ENCODE results near the gene RPL29. TPM values are rescaled to one million over a fixed set of nuclear protein-coding genes. Genes with fewer than 3 reads are reported as not detected.

RPL29 gene
- total and polyA plus RNA-seq, 8 donors = 643 to 1,829 (median 1,063) TPM

DNA sequence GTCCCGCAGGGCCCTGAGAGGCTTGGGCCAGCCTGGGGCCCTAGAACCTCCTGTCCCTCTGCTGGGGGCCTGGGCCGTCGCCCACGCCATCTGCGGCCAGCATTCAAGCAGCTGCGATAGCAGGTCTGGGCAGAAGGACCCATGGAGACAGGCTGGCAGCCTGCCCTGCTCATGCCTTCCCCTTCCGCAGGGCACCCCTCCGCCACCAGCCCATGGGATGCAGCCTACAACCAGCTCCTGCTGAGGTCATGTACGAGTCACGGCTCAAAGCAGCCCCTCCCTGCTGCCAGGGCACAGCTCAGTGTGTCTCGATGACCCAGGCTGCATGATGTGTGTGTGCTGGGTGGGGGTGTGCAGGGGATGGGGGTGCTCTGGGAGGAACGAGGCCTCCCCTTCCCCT lies 32.9 kb upstream of the RPL29 start:
- Histone ChIP-seq H3K4me3 (no peak overlapping the region), H3K36me3 (no peaks in the 10 kb centered on the region), H3K27ac (no peak overlapping the region), H3K27me3 (no peaks in the 10 kb centered on the region), H3K9me3 (no peaks in the 10 kb centered on the region), H3K4me1 (no peaks in the 10 kb centered on the region)
- intact Hi-C loops (cut with DNase I) = no loop called here
- DNase-seq (peak in 1 of 6 donors; percentile 32), FAIRE-seq (no peak), ATAC-seq (peak in 1 of 4 donors; percentile 45)
- 69 to 71% methylated on average over 12 of the region's 12 CpGs for WGBS, 2 donors
- TF ChIP-seq, protein P1, sequence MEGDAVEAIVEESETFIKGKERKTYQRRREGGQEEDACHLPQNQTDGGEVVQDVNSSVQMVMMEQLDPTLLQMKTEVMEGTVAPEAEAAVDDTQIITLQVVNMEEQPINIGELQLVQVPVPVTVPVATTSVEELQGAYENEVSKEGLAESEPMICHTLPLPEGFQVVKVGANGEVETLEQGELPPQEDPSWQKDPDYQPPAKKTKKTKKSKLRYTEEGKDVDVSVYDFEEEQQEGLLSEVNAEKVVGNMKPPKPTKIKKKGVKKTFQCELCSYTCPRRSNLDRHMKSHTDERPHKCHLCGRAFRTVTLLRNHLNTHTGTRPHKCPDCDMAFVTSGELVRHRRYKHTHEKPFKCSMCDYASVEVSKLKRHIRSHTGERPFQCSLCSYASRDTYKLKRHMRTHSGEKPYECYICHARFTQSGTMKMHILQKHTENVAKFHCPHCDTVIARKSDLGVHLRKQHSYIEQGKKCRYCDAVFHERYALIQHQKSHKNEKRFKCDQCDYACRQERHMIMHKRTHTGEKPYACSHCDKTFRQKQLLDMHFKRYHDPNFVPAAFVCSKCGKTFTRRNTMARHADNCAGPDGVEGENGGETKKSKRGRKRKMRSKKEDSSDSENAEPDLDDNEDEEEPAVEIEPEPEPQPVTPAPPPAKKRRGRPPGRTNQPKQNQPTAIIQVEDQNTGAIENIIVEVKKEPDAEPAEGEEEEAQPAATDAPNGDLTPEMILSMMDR (IDR thresholded peaks at IDR 0.05) = no peak

DNA sequence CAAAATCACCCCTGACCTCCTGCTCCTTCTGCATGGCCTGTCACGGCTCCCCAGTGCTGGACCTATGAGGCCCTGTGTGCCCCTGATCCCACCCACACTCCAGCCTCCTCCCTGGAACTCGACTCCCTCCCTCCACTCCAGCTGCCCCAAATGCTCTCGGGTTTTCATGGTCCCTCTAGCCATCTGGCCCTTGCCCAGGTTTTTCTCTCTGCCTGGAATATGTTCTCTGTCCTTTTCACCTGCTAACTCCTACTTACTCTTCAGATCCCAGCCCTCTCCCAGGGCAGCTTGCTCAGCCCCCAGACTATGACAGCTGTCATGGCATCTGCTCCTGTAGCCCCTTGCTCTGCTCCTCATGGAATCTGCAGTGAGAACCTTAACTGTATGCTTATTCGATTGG lies 30.3 kb upstream of the RPL29 start:
- H3K4me3 ChIP-seq = no peak overlapping the region
- no peak overlapping the region for H3K27ac ChIP-seq
- no peaks in the 10 kb centered on the region for H3K27me3 ChIP-seq
- DNase-seq = no peak
- H3K9me3 ChIP-seq = no peaks in the 10 kb centered on the region
- TF ChIP-seq, protein P1 (IDR thresholded peaks at IDR 0.05) = no peak
- WGBS, 2 donors = 66 to 68% methylated on average over 4 of the region's 4 CpGs
- ATAC-seq = no peak
- FAIRE-seq = no peak
- intact Hi-C loops (cut with DNase I) = no loop called here
- H3K36me3 ChIP-seq = no peaks in the 10 kb centered on the region
- H3K4me1 ChIP-seq = no peaks in the 10 kb centered on the region

DNA sequence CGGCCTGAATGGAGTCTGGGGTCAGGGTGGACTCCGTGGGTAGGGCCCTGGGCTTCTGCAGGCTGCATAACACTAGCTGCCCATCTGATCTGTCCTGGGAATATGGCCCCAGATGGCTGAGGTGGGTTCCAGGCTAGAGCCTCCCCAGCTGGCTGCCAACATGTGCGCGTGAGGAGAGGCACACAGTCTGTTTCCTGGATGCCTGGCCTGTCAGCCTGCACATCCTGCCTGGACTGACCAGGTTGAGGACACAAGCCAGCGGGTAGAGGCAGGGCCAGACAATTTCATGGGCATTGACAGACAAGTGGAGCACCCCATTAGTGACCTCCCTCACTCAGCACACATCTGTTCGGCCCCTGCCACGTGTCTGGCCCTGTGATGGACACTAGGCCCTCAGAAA lies 29.8 kb upstream of the RPL29 start:
- WGBS, 2 donors = 63 to 81% methylated on average over 7 of the region's 7 CpGs
- no peaks in the 10 kb centered on the region for H3K27me3 ChIP-seq
- H3K4me1 ChIP-seq = no peaks in the 10 kb centered on the region
- TF ChIP-seq, protein P1 (IDR thresholded peaks at IDR 0.05) = no peak
- H3K4me3 ChIP-seq = no peak overlapping the region
- H3K9me3 ChIP-seq = no peaks in the 10 kb centered on the region
- H3K27ac ChIP-seq = no peak overlapping the region
- ATAC-seq (peak in 1 of 4 donors; percentile 38), FAIRE-seq (no peak), DNase-seq (no peak)
- intact Hi-C loops (cut with DNase I) = no loop called here
- H3K36me3 ChIP-seq = no peaks in the 10 kb centered on the region

DNA sequence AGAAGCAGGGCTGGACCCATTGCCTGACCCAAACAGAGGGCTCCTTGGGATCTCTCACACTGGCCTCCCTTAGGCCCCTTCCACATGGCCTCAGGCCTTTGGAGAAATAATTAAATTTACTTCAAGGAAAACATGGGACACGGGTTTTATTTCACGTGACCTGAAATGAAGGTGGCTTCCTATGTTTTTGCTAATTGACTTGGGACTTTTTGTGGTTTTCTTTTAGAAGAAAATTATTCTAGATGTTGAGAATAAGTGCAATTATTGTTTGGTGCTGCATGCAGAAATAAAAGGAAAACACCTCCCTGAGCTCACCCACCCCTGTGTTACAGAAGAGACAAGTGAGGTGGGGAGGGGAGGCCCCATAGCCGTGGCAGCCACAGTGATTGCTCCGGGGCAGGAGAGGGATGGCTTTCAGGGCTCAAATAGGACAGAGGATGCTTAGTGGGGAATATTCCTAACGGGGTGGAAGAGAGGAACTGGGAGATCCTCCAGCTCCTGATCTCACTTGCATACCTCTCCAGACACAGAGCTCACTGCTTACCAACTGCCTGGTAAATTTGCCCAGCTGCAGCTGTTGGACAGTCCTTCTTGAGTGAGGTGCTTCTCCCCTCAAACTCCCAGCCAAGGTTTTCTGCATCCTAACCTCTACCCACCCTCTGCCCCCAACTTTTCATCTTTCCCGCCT lies 29.2 kb upstream of the RPL29 start:
- intact Hi-C loops (cut with DNase I) = no loop called here
- ATAC-seq (no peak), DNase-seq (no peak), FAIRE-seq (no peak)
- TF ChIP-seq, protein P1 (IDR thresholded peaks at IDR 0.05) = no peak
- Histone ChIP-seq H3K4me1 (no peaks in the 10 kb centered on the region), H3K27ac (no peak overlapping the region), H3K9me3 (no peaks in the 10 kb centered on the region), H3K36me3 (no peaks in the 10 kb centered on the region), H3K27me3 (no peaks in the 10 kb centered on the region), H3K4me3 (no peak overlapping the region)
- WGBS, 2 donors = 79 to 81% methylated on average over 6 of the region's 6 CpGs
